Measurements from ENCODE around the gene IL10RA.

The IL10RA gene

GRCh38 chr11:117989351-117990102 lies 3.3 kb downstream of the IL10RA start:
- Histone ChIP-seq H3K9ac (ENCODE audit: low read length) (no peak overlapping the region), H3K56ac (ENCODE audit: low read length) (no peak overlapping the region), H3K27me3 (ENCODE audit: insufficient read depth, low read length, poor library complexity) (peaks cover 14% of the 10 kb centered on the region), H3K79me1 (ENCODE audit: low read length) (no peaks in the 10 kb centered on the region), H3K18ac (ENCODE audit: low read length) (no peak overlapping the region), H3K27ac (ENCODE audit: low read depth, low read length) (no peak overlapping the region), H2AK5ac (ENCODE audit: low read length) (no peak overlapping the region), H2BK15ac (replicated peaks; ENCODE audit: low read depth) (no peak overlapping the region), H3K4ac (ENCODE audit: low read depth, low read length) (no peak overlapping the region), H4K8ac (ENCODE audit: low read depth, low read length) (no peak overlapping the region), H2BK5ac (ENCODE audit: low read length) (no peak overlapping the region), H3K79me2 (ENCODE audit: control insufficient read depth, insufficient read depth, low read length) (no peaks in the 10 kb centered on the region), H3K4me2 (ENCODE audit: low read length) (no peak overlapping the region), H3K36me3 (ENCODE audit: control insufficient read depth, insufficient read depth, low read length) (no peaks in the 10 kb centered on the region), H4K5ac (ENCODE audit: low read length) (no peak overlapping the region), H3K4me3 (ENCODE audit: low read length) (no peak overlapping the region), H3K23ac (ENCODE audit: low read length) (no peak overlapping the region), H2BK120ac (ENCODE audit: low read depth, low read length) (no peak overlapping the region), H3K4me1 (ENCODE audit: control insufficient read depth, low read depth, low read length) (no peaks in the 10 kb centered on the region)
- DNase-seq = no peak
- WGBS (ENCODE audit: extremely low coverage, insufficient coverage, low lambda C conversion rate) = no CpG with 5 or more reads among the region's 13 CpGs

- Histone ChIP-seq H3K27ac (ENCODE audit: low read depth, low read length) (no peak overlapping the region), H2BK15ac (replicated peaks; ENCODE audit: low read depth) (no peak overlapping the region), H2AK5ac (ENCODE audit: low read length) (no peak overlapping the region), H3K4me2 (ENCODE audit: low read length) (no peak overlapping the region), H2BK5ac (ENCODE audit: low read length) (no peak overlapping the region), H3K36me3 (ENCODE audit: control insufficient read depth, insufficient read depth, low read length) (no peaks in the 10 kb centered on the region), H3K4ac (ENCODE audit: low read depth, low read length) (no peak overlapping the region), H3K4me3 (ENCODE audit: low read length) (no peak overlapping the region), H3K56ac (ENCODE audit: low read length) (no peak overlapping the region), H3K4me1 (ENCODE audit: control insufficient read depth, low read depth, low read length) (no peaks in the 10 kb centered on the region), H4K5ac (ENCODE audit: low read length) (no peak overlapping the region), H4K8ac (ENCODE audit: low read depth, low read length) (no peak overlapping the region), H3K27me3 (ENCODE audit: insufficient read depth, low read length, poor library complexity) (peaks cover 7% of the 10 kb centered on the region), H2BK120ac (ENCODE audit: low read depth, low read length) (no peak overlapping the region), H3K18ac (ENCODE audit: low read length) (no peak overlapping the region), H3K23ac (ENCODE audit: low read length) (no peak overlapping the region), H3K79me1 (ENCODE audit: low read length) (no peaks in the 10 kb centered on the region), H3K9ac (ENCODE audit: low read length) (no peak overlapping the region), H3K79me2 (ENCODE audit: control insufficient read depth, insufficient read depth, low read length) (no peaks in the 10 kb centered on the region)
- WGBS (ENCODE audit: extremely low coverage, insufficient coverage, low lambda C conversion rate) = no CpG with 5 or more reads among the region's 4 CpGs
- no peak for DNase-seq
These were observed 5.9 kb downstream of the IL10RA start for GRCh38 chr11:117992136-117992535.

- Histone ChIP-seq H3K9ac (ENCODE audit: low read length) (no peak overlapping the region), H3K4ac (ENCODE audit: low read depth, low read length) (no peak overlapping the region), H4K8ac (ENCODE audit: low read depth, low read length) (no peak overlapping the region), H3K79me1 (ENCODE audit: low read length) (no peaks in the 10 kb centered on the region), H2BK5ac (ENCODE audit: low read length) (no peak overlapping the region), H3K18ac (ENCODE audit: low read length) (no peak overlapping the region), H3K79me2 (ENCODE audit: control insufficient read depth, insufficient read depth, low read length) (no peaks in the 10 kb centered on the region), H3K27ac (ENCODE audit: low read depth, low read length) (no peak overlapping the region), H3K36me3 (ENCODE audit: control insufficient read depth, insufficient read depth, low read length) (no peaks in the 10 kb centered on the region), H4K5ac (ENCODE audit: low read length) (no peak overlapping the region), H3K4me2 (ENCODE audit: low read length) (no peak overlapping the region), H3K23ac (ENCODE audit: low read length) (no peak overlapping the region), H3K56ac (ENCODE audit: low read length) (no peak overlapping the region), H3K4me3 (ENCODE audit: low read length) (no peak overlapping the region), H3K27me3 (ENCODE audit: insufficient read depth, low read length, poor library complexity) (peaks cover 2% of the 10 kb centered on the region), H2BK15ac (replicated peaks; ENCODE audit: low read depth) (no peak overlapping the region), H2AK5ac (ENCODE audit: low read length) (no peak overlapping the region), H3K4me1 (ENCODE audit: control insufficient read depth, low read depth, low read length) (no peaks in the 10 kb centered on the region), H2BK120ac (ENCODE audit: low read depth, low read length) (no peak overlapping the region)
- no CpG with 5 or more reads among the region's 2 CpGs for WGBS (ENCODE audit: extremely low coverage, insufficient coverage, low lambda C conversion rate)
- DNase-seq = no peak
These were observed 6.4 kb downstream of the IL10RA start for GRCh38 chr11:117992620-117993019.

- Histone ChIP-seq H3K27ac (ENCODE audit: low read depth, low read length) (no peak overlapping the region), H3K27me3 (ENCODE audit: insufficient read depth, low read length, poor library complexity) (no peaks in the 10 kb centered on the region), H2BK5ac (ENCODE audit: low read length) (no peak overlapping the region), H3K36me3 (ENCODE audit: control insufficient read depth, insufficient read depth, low read length) (no peaks in the 10 kb centered on the region), H3K79me2 (ENCODE audit: control insufficient read depth, insufficient read depth, low read length) (no peaks in the 10 kb centered on the region), H3K18ac (ENCODE audit: low read length) (no peak overlapping the region), H3K79me1 (ENCODE audit: low read length) (no peaks in the 10 kb centered on the region), H3K4ac (ENCODE audit: low read depth, low read length) (no peak overlapping the region), H3K4me3 (ENCODE audit: low read length) (no peak overlapping the region), H2BK120ac (ENCODE audit: low read depth, low read length) (no peak overlapping the region), H2BK15ac (replicated peaks; ENCODE audit: low read depth) (no peak overlapping the region), H4K8ac (ENCODE audit: low read depth, low read length) (no peak overlapping the region), H3K4me1 (ENCODE audit: control insufficient read depth, low read depth, low read length) (no peaks in the 10 kb centered on the region), H3K4me2 (ENCODE audit: low read length) (no peak overlapping the region), H4K5ac (ENCODE audit: low read length) (no peak overlapping the region), H3K23ac (ENCODE audit: low read length) (no peak overlapping the region), H3K9ac (ENCODE audit: low read length) (no peak overlapping the region), H2AK5ac (ENCODE audit: low read length) (no peak overlapping the region), H3K56ac (ENCODE audit: low read length) (no peak overlapping the region)
- WGBS (ENCODE audit: extremely low coverage, insufficient coverage, low lambda C conversion rate) = no CpG with 5 or more reads among the region's 9 CpGs
- DNase-seq = no peak
These were observed 8.0 kb downstream of the IL10RA start for GRCh38 chr11:117993988-117994745.

DNA sequence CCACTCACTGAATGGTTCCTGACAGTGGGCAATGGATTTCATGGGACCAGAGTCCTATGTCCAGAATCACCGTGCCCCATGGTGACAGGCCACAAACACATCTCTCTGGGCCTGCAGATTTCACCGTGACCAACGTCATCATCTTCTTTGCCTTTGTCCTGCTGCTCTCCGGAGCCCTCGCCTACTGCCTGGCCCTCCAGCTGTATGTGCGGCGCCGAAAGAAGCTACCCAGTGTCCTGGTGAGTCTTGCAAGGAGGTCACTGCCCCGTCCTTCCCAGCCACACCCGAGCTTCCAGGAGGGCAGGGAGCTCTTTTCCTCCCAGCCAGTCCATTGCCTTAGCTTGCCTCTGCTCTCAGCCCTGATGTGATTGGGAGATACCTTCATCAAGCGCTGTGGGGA lies 9.3 kb downstream of the IL10RA start:
- Histone ChIP-seq H3K36me3 (ENCODE audit: control insufficient read depth, insufficient read depth, low read length) (no peaks in the 10 kb centered on the region), H3K4me3 (ENCODE audit: low read length) (no peak overlapping the region), H3K27ac (ENCODE audit: low read depth, low read length) (no peak overlapping the region), H4K5ac (ENCODE audit: low read length) (no peak overlapping the region), H3K79me2 (ENCODE audit: control insufficient read depth, insufficient read depth, low read length) (no peaks in the 10 kb centered on the region), H3K27me3 (ENCODE audit: insufficient read depth, low read length, poor library complexity) (no peaks in the 10 kb centered on the region), H3K4ac (ENCODE audit: low read depth, low read length) (no peak overlapping the region), H3K9ac (ENCODE audit: low read length) (no peak overlapping the region), H2AK5ac (ENCODE audit: low read length) (no peak overlapping the region), H3K18ac (ENCODE audit: low read length) (no peak overlapping the region), H4K8ac (ENCODE audit: low read depth, low read length) (no peak overlapping the region), H3K4me1 (ENCODE audit: control insufficient read depth, low read depth, low read length) (no peaks in the 10 kb centered on the region), H2BK120ac (ENCODE audit: low read depth, low read length) (no peak overlapping the region), H3K23ac (ENCODE audit: low read length) (no peak overlapping the region), H2BK15ac (replicated peaks; ENCODE audit: low read depth) (no peak overlapping the region), H3K4me2 (ENCODE audit: low read length) (no peak overlapping the region), H2BK5ac (ENCODE audit: low read length) (no peak overlapping the region), H3K79me1 (ENCODE audit: low read length) (no peaks in the 10 kb centered on the region), H3K56ac (ENCODE audit: low read length) (no peak overlapping the region)
- no peak for DNase-seq
- no CpG with 5 or more reads among the region's 11 CpGs for WGBS (ENCODE audit: extremely low coverage, insufficient coverage, low lambda C conversion rate)
